ENCODE measurements around the gene THRA. TPM values are rescaled to one million over a fixed set of nuclear protein-coding genes. Genes with fewer than 3 reads are reported as not detected.

The THRA gene
- total RNA-seq, 3 donors from 2014 or later (not counting 1 experiment from before 2014, with no cell fraction given): 40.8 to 55.7 (median 42.3) TPM

DNA sequence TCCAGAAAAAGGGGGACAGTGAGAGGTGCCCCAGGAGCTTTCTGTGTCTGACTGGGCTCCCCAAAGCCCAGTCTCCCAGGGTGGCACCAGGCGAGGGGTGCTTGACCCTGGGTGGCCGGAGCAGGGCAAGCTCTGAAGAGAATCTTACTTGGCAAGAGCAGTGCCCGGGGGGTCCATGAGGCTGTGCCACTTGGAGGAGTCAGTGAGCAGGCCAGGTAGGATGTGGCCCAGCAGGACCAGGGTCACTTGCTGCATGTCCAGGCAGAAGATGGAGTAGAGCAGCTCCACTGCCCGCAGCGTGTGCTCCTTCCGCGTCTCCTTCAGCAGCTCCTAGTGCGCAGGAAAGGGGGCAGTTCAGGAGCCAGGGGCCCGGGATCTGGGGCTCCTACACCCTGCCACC lies 40.3 kb upstream of the THRA start:
- DNase-seq: no peak
- no peaks in the 10 kb centered on the region for H3K36me3 Mint-ChIP-seq
- H3K27ac Mint-ChIP-seq: no peak overlapping the region
- no peaks in the 10 kb centered on the region for H3K27me3 Mint-ChIP-seq (ENCODE audit: low read depth in 2 of 2)
- H3K36me3 ChIP-seq (ENCODE audit: control insufficient read depth, insufficient read depth, low read length): peaks cover 66% of the 10 kb centered on the region
- no peak for TF ChIP-seq CTCF (IDR thresholded peaks at IDR 0.05)
- intact Hi-C loops (cut with micrococcal nuclease): no loop called here
- peaks cover 11 to 27% of the 10 kb centered on the region in 2 donors for H3K4me1 Mint-ChIP-seq
- 97% methylated on average over 9 of the region's 9 CpGs for WGBS (ENCODE audit: insufficient coverage)
- H3K4me1 ChIP-seq (ENCODE audit: control insufficient read depth, insufficient read depth, low read length): peaks cover 30% of the 10 kb centered on the region
- no peaks in the 10 kb centered on the region for H3K9me3 ChIP-seq (ENCODE audit: control insufficient read depth, insufficient read depth, low read length)
- no peaks in the 10 kb centered on the region for H3K9me3 Mint-ChIP-seq
- H3K27ac ChIP-seq (ENCODE audit: low read length): no peak overlapping the region
- no peak for ATAC-seq
- H3K27me3 ChIP-seq (ENCODE audit: control insufficient read depth, insufficient read depth, low read length): no peaks in the 10 kb centered on the region
- no peak overlapping the region for H3K4me3 ChIP-seq (ENCODE audit: low read length)
- H3K4me3 Mint-ChIP-seq: no peak overlapping the region

GRCh38 chr17:40022961-40023541 lies 39.7 kb upstream of the THRA start:
- peaks cover 24% of the 10 kb centered on the region for H3K4me1 ChIP-seq (ENCODE audit: control insufficient read depth, insufficient read depth, low read length)
- H3K4me3 Mint-ChIP-seq: no peak overlapping the region
- H3K4me1 Mint-ChIP-seq: peaks cover 11 to 27% of the 10 kb centered on the region in 2 donors
- no peaks in the 10 kb centered on the region for H3K27me3 Mint-ChIP-seq (ENCODE audit: low read depth in 2 of 2)
- intact Hi-C loops (cut with micrococcal nuclease): no loop called here
- H3K27ac Mint-ChIP-seq: no peak overlapping the region
- no peaks in the 10 kb centered on the region for H3K36me3 Mint-ChIP-seq
- WGBS (ENCODE audit: insufficient coverage): 98% methylated on average over 19 of the region's 19 CpGs
- H3K36me3 ChIP-seq (ENCODE audit: control insufficient read depth, insufficient read depth, low read length): peaks cover 70% of the 10 kb centered on the region
- DNase-seq: no peak
- TF ChIP-seq CTCF (IDR thresholded peaks at IDR 0.05): no peak
- no peaks in the 10 kb centered on the region for H3K9me3 ChIP-seq (ENCODE audit: control insufficient read depth, insufficient read depth, low read length)
- no peaks in the 10 kb centered on the region for H3K27me3 ChIP-seq (ENCODE audit: control insufficient read depth, insufficient read depth, low read length)
- no peak overlapping the region for H3K4me3 ChIP-seq (ENCODE audit: low read length)
- H3K9me3 Mint-ChIP-seq: no peaks in the 10 kb centered on the region
- no peak for ATAC-seq
- H3K27ac ChIP-seq (ENCODE audit: low read length): no peak overlapping the region

- Histone ChIP-seq H3K9me3 (ENCODE audit: control insufficient read depth, insufficient read depth, low read length) (no peaks in the 10 kb centered on the region), H3K4me1 (ENCODE audit: control insufficient read depth, insufficient read depth, low read length) (peaks cover 18% of the 10 kb centered on the region), H3K27me3 (ENCODE audit: control insufficient read depth, insufficient read depth, low read length) (no peaks in the 10 kb centered on the region), H3K27ac (ENCODE audit: low read length) (no peak overlapping the region), H3K4me3 (ENCODE audit: low read length) (no peak overlapping the region), H3K36me3 (ENCODE audit: control insufficient read depth, insufficient read depth, low read length) (peaks cover 74% of the 10 kb centered on the region)
- DNase-seq (no peak), ATAC-seq (no peak)
- TF ChIP-seq CTCF (IDR thresholded peaks at IDR 0.05): no peak
- Mint-ChIP-seq H3K4me1 (peaks cover 11 to 25% of the 10 kb centered on the region in 2 donors), H3K4me3 (no peak overlapping the region), H3K27ac (no peak overlapping the region), H3K27me3 (ENCODE audit: low read depth in 2 of 2) (no peaks in the 10 kb centered on the region), H3K9me3 (no peaks in the 10 kb centered on the region), H3K36me3 (no peaks in the 10 kb centered on the region)
- 95% methylated on average over 8 of the region's 10 CpGs for WGBS (ENCODE audit: insufficient coverage)
- intact Hi-C loops (cut with micrococcal nuclease): no loop called here
These were observed 39.0 kb upstream of the THRA start for GRCh38 chr17:40023590-40024292.
